Breast epithelium (tissue), 4 donors: Measurements from ENCODE around the gene EPB41L2. TPM values are rescaled to one million over a fixed set of nuclear protein-coding genes. Genes with fewer than 3 reads are reported as not detected.
A peak's percentile ranks its signal among the peaks of the same experiment; 100 is the strongest.

Source experiments
- DNase-seq, 2 donors: peaks; one replicate each; pipeline ENCODE4 v3.0.0-alpha.2; 2019; ENCODE audit warnings: low spot score in 2 of 2
- H3K27ac ChIP-seq, 2 donors: fragments of 200-600 bp; sonication (generic) in 1 of 2; one replicate each; pipeline ENCODE4 v1.5.1; 2016 to 2019; ENCODE audit warnings: mild to moderate bottlenecking in 1 of 2
- H3K27me3 ChIP-seq, 2 donors: fragments of 200-600 bp; sonication (generic) in 1 of 2; one replicate each; pipeline versions ENCODE4 v1.5.1 to v1.6.0; 2017 to 2019; ENCODE audit warnings: control low read depth in 1 of 2, mild to moderate bottlenecking in 1 of 2
- H3K36me3 ChIP-seq: fragments of 200-600 bp; one replicate; pipeline ENCODE4 v1.5.1; 2019
- H3K4me1 ChIP-seq, 2 donors: fragments of 200-600 bp; sonication (generic); one replicate each; pipeline ENCODE4 v1.5.1; 2016 to 2019; ENCODE audit warnings: control low read depth in 1 of 2
- H3K4me3 ChIP-seq, 3 donors: fragments of 200-600 bp; sonication (generic); 1 replicate in 2 of 3; 2 replicates in 1 of 3; pipeline ENCODE4 v1.5.1; 2016 to 2019; ENCODE audit warnings: mild to moderate bottlenecking in 3 of 3, moderate library complexity in 2 of 3
- H3K9me3 ChIP-seq, 2 donors: fragments of 200-600 bp; sonication (generic) in 1 of 2; one replicate each; pipeline ENCODE4 v1.5.1; 2016 to 2019; ENCODE audit warnings: control low read depth in 1 of 2
- POLR2A ChIP-seq: fragments of 450-650 bp; IDR thresholded peaks from one replicate; pipeline ENCODE4 v1.6.1; 2016; ENCODE audit warnings: antibody characterized with exemption, mild to moderate bottlenecking, moderate library complexity
- POLR2AphosphoS5 ChIP-seq, 3 donors: sonication (generic); formaldehyde crosslinking; IDR thresholded peaks; one replicate each; pipeline ENCODE4 v1.6.1; 2017; ENCODE audit warnings: antibody characterized with exemption in 3 of 3
- intact Hi-C: fragments of 100-400 bp; cut with DNase I; formaldehyde crosslinking; loops from one replicate; pipeline ENCODE4 v1.15.1; 2023; ENCODE audit warnings: low total_unique reads
- total RNA-seq, 3 donors: library from RNA; depleted of rRNA; stranded (reverse); fragments of >200 nt; gene quantifications; one replicate each; pipeline ENCODE4 v1.1.0, GENCODE V29; 2016
- TF ChIP-seq, protein P1 (sequence below), 3 donors: fragments of 450-650 bp; IDR thresholded peaks; one replicate each; pipeline ENCODE4 v1.5.1; 2016 to 2017; ENCODE audit warnings: antibody characterized with exemption in 3 of 3, mild to moderate bottlenecking in 3 of 3, moderate library complexity in 3 of 3

EPB41L2 gene
- total RNA-seq, 3 donors from 2014 or later: 72.7 to 110 (median 101) TPM

DNA sequence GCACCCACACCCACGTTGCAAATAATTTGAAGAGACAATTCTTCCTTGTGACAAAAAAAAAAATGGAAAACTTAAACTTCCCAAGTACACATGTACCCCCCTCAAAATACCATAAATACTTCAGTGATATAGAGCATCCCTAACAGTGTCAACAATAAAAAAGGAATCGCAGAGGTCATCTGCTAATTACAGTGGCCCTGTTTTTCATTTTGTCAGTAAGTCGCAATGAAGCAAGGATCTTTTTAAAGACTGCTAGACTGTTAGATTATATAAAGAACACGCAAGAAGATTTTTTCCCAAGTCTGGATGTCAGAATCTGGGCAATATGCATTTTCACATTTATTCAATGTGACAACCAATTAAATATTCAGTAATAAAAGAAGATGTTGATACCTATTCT is 93.9 kb downstream of the EPB41L2 start:
- Histone ChIP-seq H3K4me3 (peak overlapping the region in 2 of 3 donors; percentile 38 to 53), H3K4me1 (no peaks in the 10 kb centered on the region), H3K36me3 (no peaks in the 10 kb centered on the region), H3K9me3 (no peaks in the 10 kb centered on the region), H3K27ac (no peak overlapping the region), H3K27me3 (no peaks in the 10 kb centered on the region)
- intact Hi-C loops: no loop called here
- TF ChIP-seq, protein P1, sequence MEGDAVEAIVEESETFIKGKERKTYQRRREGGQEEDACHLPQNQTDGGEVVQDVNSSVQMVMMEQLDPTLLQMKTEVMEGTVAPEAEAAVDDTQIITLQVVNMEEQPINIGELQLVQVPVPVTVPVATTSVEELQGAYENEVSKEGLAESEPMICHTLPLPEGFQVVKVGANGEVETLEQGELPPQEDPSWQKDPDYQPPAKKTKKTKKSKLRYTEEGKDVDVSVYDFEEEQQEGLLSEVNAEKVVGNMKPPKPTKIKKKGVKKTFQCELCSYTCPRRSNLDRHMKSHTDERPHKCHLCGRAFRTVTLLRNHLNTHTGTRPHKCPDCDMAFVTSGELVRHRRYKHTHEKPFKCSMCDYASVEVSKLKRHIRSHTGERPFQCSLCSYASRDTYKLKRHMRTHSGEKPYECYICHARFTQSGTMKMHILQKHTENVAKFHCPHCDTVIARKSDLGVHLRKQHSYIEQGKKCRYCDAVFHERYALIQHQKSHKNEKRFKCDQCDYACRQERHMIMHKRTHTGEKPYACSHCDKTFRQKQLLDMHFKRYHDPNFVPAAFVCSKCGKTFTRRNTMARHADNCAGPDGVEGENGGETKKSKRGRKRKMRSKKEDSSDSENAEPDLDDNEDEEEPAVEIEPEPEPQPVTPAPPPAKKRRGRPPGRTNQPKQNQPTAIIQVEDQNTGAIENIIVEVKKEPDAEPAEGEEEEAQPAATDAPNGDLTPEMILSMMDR (IDR thresholded peaks at IDR 0.05): no peak
- TF ChIP-seq POLR2A: no peak
- TF ChIP-seq POLR2AphosphoS5 (IDR thresholded peaks at IDR 0.05): no peak
- DNase-seq: no peak

DNA sequence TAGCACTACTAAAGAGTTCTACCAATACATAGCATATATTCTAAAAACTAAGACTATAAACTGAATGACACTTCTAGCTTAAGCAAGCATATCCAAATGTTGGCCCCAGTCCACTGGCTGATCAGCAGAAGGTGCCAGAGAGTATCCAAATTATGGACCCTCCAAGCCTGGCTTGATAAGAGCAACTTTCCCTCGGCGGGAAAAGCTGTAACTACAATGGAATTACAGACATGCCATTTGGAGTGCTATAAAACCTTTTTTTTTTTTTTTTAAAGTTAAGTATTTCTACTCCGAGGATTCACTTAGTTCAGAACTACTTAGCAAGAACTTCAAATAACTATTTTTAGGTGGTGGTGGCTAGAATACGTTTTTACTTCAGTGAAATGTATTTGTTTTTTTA is 94.6 kb downstream of the EPB41L2 start:
- no peaks in the 10 kb centered on the region for H3K27me3 ChIP-seq
- intact Hi-C loops: no loop called here
- H3K4me3 ChIP-seq: peak overlapping the region in 1 of 3 donors; percentile 38
- H3K36me3 ChIP-seq: no peaks in the 10 kb centered on the region
- no peak for DNase-seq
- H3K9me3 ChIP-seq: no peaks in the 10 kb centered on the region
- no peaks in the 10 kb centered on the region for H3K4me1 ChIP-seq
- TF ChIP-seq, protein P1 (IDR thresholded peaks at IDR 0.05): no peak
- TF ChIP-seq POLR2AphosphoS5 (IDR thresholded peaks at IDR 0.05) (no peak), POLR2A (no peak)
- peak overlapping the region in 1 of 2 donors; percentile 44 for H3K27ac ChIP-seq

DNA sequence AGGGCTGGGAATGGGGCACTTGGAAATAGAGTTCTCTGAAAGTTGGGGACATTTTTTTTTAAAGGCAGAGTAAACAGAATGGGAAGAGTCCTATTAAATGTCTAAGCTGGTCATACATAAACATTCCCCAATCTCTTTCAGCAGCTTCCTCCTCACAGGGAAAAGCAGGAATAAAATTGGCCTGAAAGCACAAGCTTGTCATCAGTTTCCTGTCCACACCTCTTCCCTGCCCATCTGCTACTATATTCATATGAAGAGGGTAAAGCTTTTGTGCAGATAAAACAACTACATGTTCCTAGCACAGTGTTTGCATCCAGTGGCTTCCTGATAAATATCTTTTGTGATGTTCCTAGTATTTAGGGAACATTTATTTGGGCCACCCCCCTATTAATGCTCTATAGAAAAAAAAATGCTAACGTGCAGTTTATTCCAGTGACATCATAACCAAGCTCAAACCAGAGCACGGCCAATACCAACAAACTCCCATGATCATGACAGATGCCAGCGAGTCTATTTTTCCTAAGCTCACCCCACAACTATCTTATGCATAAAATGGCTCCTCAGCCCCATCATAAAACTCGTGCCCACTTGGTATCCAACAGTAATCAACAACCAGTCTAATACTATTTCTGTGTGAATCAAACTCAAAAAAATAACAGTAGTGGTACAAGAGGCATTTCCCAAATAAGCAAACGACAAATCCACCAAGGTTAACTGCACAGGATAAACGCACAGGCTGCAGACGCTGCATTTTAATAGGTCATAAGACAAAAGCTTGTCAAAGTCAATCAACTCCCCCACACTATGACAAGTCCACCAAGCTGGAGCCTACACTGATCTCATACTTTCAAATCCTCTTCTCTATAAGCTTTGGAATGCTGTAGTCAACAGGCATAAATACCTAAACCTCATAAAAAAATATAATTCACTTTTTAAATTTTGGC is 95.3 kb downstream of the EPB41L2 start:
- TF ChIP-seq, protein P1 (IDR thresholded peaks at IDR 0.05): no peak
- TF ChIP-seq POLR2A (no peak), POLR2AphosphoS5 (IDR thresholded peaks at IDR 0.05) (no peak)
- Histone ChIP-seq H3K36me3 (no peaks in the 10 kb centered on the region), H3K9me3 (no peaks in the 10 kb centered on the region), H3K4me3 (no peak overlapping the region), H3K27me3 (no peaks in the 10 kb centered on the region), H3K27ac (peak overlapping the region in 1 of 2 donors; percentile 44), H3K4me1 (no peaks in the 10 kb centered on the region)
- DNase-seq: no peak
- intact Hi-C loops: no loop called here

DNA sequence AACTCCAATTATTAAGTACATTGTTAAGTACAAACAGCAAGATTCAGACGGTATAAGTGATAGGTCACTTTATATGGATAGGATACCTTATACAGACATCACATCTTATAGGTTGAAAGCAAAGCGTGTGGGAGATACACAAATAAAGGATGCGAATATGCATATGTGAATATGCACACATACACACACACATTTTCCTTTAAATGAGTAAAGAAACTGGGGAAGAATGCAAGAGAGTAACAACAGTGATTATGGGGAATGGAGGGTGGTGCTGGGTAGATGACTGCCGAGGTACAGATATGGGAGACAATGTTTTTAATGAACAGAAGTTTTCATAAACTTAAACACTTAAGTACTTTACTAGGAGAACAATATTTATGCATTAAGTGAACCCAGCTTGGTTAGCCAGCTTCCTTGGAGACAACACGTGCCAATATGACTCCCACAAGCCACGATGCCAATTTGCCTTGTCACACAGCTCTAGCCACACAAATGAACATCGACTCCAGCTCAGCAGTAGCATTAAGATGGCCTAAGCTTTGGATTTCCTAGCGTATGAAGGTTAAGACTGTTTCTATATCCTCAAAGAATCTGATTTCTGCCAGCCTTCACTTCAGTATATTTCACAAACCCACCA is 96.6 kb downstream of the EPB41L2 start:
- Histone ChIP-seq H3K4me3 (no peak overlapping the region), H3K36me3 (no peaks in the 10 kb centered on the region), H3K27ac (peak overlapping the region in 1 of 2 donors; percentile 35), H3K9me3 (no peaks in the 10 kb centered on the region), H3K4me1 (no peaks in the 10 kb centered on the region), H3K27me3 (no peaks in the 10 kb centered on the region)
- intact Hi-C loops: no loop called here
- no peak for DNase-seq
- no peak for TF ChIP-seq POLR2A
- TF ChIP-seq, protein P1 (IDR thresholded peaks at IDR 0.05): no peak
- no peak for TF ChIP-seq POLR2AphosphoS5 (IDR thresholded peaks at IDR 0.05)

DNA sequence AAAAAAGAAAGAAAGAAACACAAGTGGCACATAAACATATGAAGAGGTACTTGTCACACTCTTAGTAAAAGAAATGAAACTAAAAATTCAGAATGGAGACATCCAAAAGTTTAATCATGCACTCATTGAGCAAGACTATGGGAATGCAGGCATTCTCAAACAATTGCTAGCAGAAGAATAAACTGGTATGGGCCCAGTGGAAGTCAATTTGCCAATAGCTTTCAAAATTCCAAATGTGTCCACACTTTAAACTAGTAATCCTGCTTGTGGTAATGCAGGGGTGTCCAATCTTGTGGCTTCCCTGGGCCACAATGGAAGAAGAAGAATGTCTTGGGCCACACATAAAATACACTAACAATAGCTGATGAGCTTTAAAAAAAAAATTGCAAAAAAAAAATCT is 97.4 kb downstream of the EPB41L2 start:
- Histone ChIP-seq H3K27ac (no peak overlapping the region), H3K27me3 (no peaks in the 10 kb centered on the region), H3K4me3 (no peak overlapping the region), H3K4me1 (no peaks in the 10 kb centered on the region), H3K9me3 (no peaks in the 10 kb centered on the region), H3K36me3 (no peaks in the 10 kb centered on the region)
- intact Hi-C loops: no loop called here
- DNase-seq: no peak
- TF ChIP-seq, protein P1 (IDR thresholded peaks at IDR 0.05): no peak
- TF ChIP-seq POLR2AphosphoS5 (IDR thresholded peaks at IDR 0.05) (no peak), POLR2A (no peak)
